Stimulated activated CD4-positive, alpha-beta T cell treated with anti-CD3 and anti-CD28 coated beads, Interleukin-12 subunit alpha, Interleukin-12 subunit beta, amount 100 ng/mL, for 4 hours (primary cell): ENCODE results near the gene FHDC1.

Experiments used
- DNase-seq: peaks from one replicate; pipeline ENCODE4 v3.0.0-alpha.2; 2020

Gene FHDC1

GRCh38 chr4:153013202-153013977, 77.3 kb downstream of the FHDC1 start:
- DNase-seq: no peak

- DNase-seq: no peak
Observed at GRCh38 chr4:153014460-153014859, 78.3 kb downstream of the FHDC1 start.

GRCh38 chr4:153016592-153016991, 80.5 kb downstream of the FHDC1 start:
- no peak for DNase-seq

- DNase-seq: no peak
Observed at GRCh38 chr4:153018031-153018430, 81.9 kb downstream of the FHDC1 start.

GRCh38 chr4:153018684-153019083, 82.6 kb downstream of the FHDC1 start:
- DNase-seq: no peak

- no peak for DNase-seq
Observed at GRCh38 chr4:153019906-153020305, 83.8 kb downstream of the FHDC1 start.

GRCh38 chr4:153020457-153020856, 84.3 kb downstream of the FHDC1 start:
- DNase-seq: no peak

GRCh38 chr4:153021276-153021675, 85.2 kb downstream of the FHDC1 start:
- no peak for DNase-seq

- no peak for DNase-seq
Observed at GRCh38 chr4:153022241-153022715, 86.2 kb downstream of the FHDC1 start.

- DNase-seq: no peak
Observed at GRCh38 chr4:153023139-153023538, 87.0 kb downstream of the FHDC1 start.

- DNase-seq: no peak
Observed at GRCh38 chr4:153023692-153024394, 87.7 kb downstream of the FHDC1 start.

- no peak for DNase-seq
Observed at GRCh38 chr4:153024466-153024865, 88.3 kb downstream of the FHDC1 start.

- DNase-seq: no peak
Observed at GRCh38 chr4:153025406-153025805, 89.3 kb downstream of the FHDC1 start.

GRCh38 chr4:153026591-153027346, 90.6 kb downstream of the FHDC1 start:
- DNase-seq: no peak

- DNase-seq: no peak
Observed at GRCh38 chr4:153027866-153028265, 91.7 kb downstream of the FHDC1 start.

GRCh38 chr4:153028535-153028934, 92.4 kb downstream of the FHDC1 start:
- DNase-seq: no peak
